DND-41 (cell line): ENCODE measurements around the gene WAS.

Experiments
- ATAC-seq: fragments of 200-7000 bp; cut with Tn5 transposase; 3 replicates; pipeline ENCODE4 v1.9.1; 2021; ENCODE audit warnings: low read depth; ENCODE audit not compliant: insufficient read depth
- DNase-seq: peaks from one replicate; pipeline ENCODE4 v3.0.0-alpha.2; 2020
- H2AFZ ChIP-seq: 2 replicates; pipeline ENCODE4 v1.6.0; 2012; ENCODE audit warnings: low read depth, low read length
- H3K27ac ChIP-seq: 2 replicates; pipeline ENCODE4 v1.5.1; 2012; ENCODE audit warnings: low read length, inconsistent platforms
- H3K27me3 ChIP-seq: fragments of 200-600 bp; sonication (generic); 2 replicates; pipeline ENCODE4 v1.6.0; 2012; ENCODE audit warnings: low read length, mild to moderate bottlenecking, inconsistent platforms; ENCODE audit not compliant: insufficient read depth, poor library complexity
- H3K36me3 ChIP-seq: 2 replicates; pipeline ENCODE4 v1.5.1; 2012; ENCODE audit warnings: low read length, inconsistent platforms; ENCODE audit not compliant: insufficient read depth
- H3K4me1 ChIP-seq: 2 replicates; pipeline ENCODE4 v1.5.1; 2012; ENCODE audit warnings: mild to moderate bottlenecking, low read length; ENCODE audit not compliant: insufficient read depth
- H3K4me2 ChIP-seq: 2 replicates; pipeline ENCODE4 v1.6.0; 2012; ENCODE audit warnings: mild to moderate bottlenecking, moderate library complexity, low read length, inconsistent platforms; ENCODE audit not compliant: insufficient read depth
- H3K4me3 ChIP-seq, 2 experiments: fragments of 200-600 bp in 1 of 2; shearing (Covaris generic) in 1 of 2; 2 replicates each; pipeline ENCODE4 v1.5.1; 2012 to 2016; ENCODE audit warnings: inconsistent platforms in 2 of 2, low read length in 2 of 2, mild to moderate bottlenecking in 2 of 2, low read depth in 1 of 2, moderate library complexity in 1 of 2
- H3K79me2 ChIP-seq: 2 replicates; pipeline ENCODE4 v1.6.0; 2012; ENCODE audit warnings: low read length, inconsistent platforms; ENCODE audit not compliant: insufficient read depth
- H3K9ac ChIP-seq: 2 replicates; pipeline ENCODE4 v1.6.0; 2012; ENCODE audit warnings: low read depth, mild to moderate bottlenecking, inconsistent platforms, low read length, moderate library complexity
- H3K9me3 ChIP-seq: 2 replicates; pipeline ENCODE4 v1.5.1; 2012; ENCODE audit warnings: low read length, moderate library complexity, mild to moderate bottlenecking, inconsistent platforms; ENCODE audit not compliant: insufficient read depth, severe bottlenecking
- H4K20me1 ChIP-seq: 2 replicates; pipeline ENCODE4 v1.6.0; 2012; ENCODE audit warnings: low read length; ENCODE audit not compliant: insufficient read depth
- CTCF ChIP-seq: IDR thresholded peaks from 2 replicates; pipeline ENCODE4 v1.5.1; 2012; ENCODE audit warnings: borderline replicate concordance, low read length, moderate library complexity, mild to moderate bottlenecking; ENCODE audit not compliant: poor library complexity, severe bottlenecking; ENCODE audit errors: extremely low read depth
- EZH2 ChIP-seq: IDR thresholded peaks from 3 replicates; pipeline ENCODE4 v1.6.1; 2012; ENCODE audit warnings: borderline replicate concordance, low read depth, mild to moderate bottlenecking, moderate library complexity, low read length, inconsistent platforms; ENCODE audit not compliant: severe bottlenecking

WAS gene

GRCh38 chrX:48700951-48701653 lies 17.5 kb downstream of the WAS start:
- H3K27ac ChIP-seq: no peak overlapping the region
- H3K27me3 ChIP-seq: no peaks in the 10 kb centered on the region
- TF ChIP-seq EZH2 (no peak), CTCF (no peak)
- H3K9me3 ChIP-seq: no peaks in the 10 kb centered on the region
- DNase-seq (no peak), ATAC-seq (no peak)
- H3K4me1 ChIP-seq: peaks cover 40% of the 10 kb centered on the region
- H3K79me2 ChIP-seq: peaks cover 84% of the 10 kb centered on the region
- H3K4me3 ChIP-seq: no peak overlapping the region
- H3K36me3 ChIP-seq: peaks cover 80% of the 10 kb centered on the region
- peaks cover 47% of the 10 kb centered on the region for H4K20me1 ChIP-seq
- H3K9ac ChIP-seq: no peak overlapping the region; the same call in 1 of the 2 replicates
- peak overlapping the region; percentile 32; the same call in 1 of the 2 replicates for H3K4me2 ChIP-seq
- H2AFZ ChIP-seq: no peak overlapping the region

GRCh38 chrX:48702032-48702431 lies 18.4 kb downstream of the WAS start:
- H3K4me3 ChIP-seq: no peak overlapping the region
- no peak for TF ChIP-seq CTCF
- no peak for TF ChIP-seq EZH2
- H3K4me1 ChIP-seq: peaks cover 39% of the 10 kb centered on the region
- peaks cover 51% of the 10 kb centered on the region for H4K20me1 ChIP-seq
- 0 out of 2 replicates have a peak overlapping the region, but pooled peaks have one; percentile 32 for H3K4me2 ChIP-seq
- no peak overlapping the region for H2AFZ ChIP-seq
- peaks cover 82% of the 10 kb centered on the region for H3K79me2 ChIP-seq
- ATAC-seq: no peak
- no peak overlapping the region for H3K27ac ChIP-seq
- DNase-seq: no peak
- H3K9ac ChIP-seq: no peak overlapping the region
- no peaks in the 10 kb centered on the region for H3K27me3 ChIP-seq
- peaks cover 89% of the 10 kb centered on the region for H3K36me3 ChIP-seq
- no peaks in the 10 kb centered on the region for H3K9me3 ChIP-seq

- Histone ChIP-seq H3K79me2 (peaks cover 76% of the 10 kb centered on the region), H3K9me3 (no peaks in the 10 kb centered on the region), H3K4me1 (peaks cover 35% of the 10 kb centered on the region), H3K27me3 (no peaks in the 10 kb centered on the region), H3K4me3 (no peak overlapping the region), H3K27ac (no peak overlapping the region), H3K36me3 (peaks cover 96% of the 10 kb centered on the region), H2AFZ (no peak overlapping the region), H3K9ac (peak overlapping the region; percentile 18; the same call in 1 of the 2 replicates), H3K4me2 (no peak overlapping the region), H4K20me1 (peaks cover 51% of the 10 kb centered on the region)
- no peak for TF ChIP-seq CTCF
- no peak for TF ChIP-seq EZH2
- no peak for DNase-seq
- no peak for ATAC-seq
These were observed 19.1 kb downstream of the WAS start for GRCh38 chrX:48702716-48703115.
